ENCODE results near the gene FASTKD3. TPM values are rescaled to one million over a fixed set of nuclear protein-coding genes. Genes with fewer than 3 reads are reported as not detected.

Gene FASTKD3
- total RNA-seq, 2 experiments from 2014 or later, result 12.9 to 15.1 TPM

DNA sequence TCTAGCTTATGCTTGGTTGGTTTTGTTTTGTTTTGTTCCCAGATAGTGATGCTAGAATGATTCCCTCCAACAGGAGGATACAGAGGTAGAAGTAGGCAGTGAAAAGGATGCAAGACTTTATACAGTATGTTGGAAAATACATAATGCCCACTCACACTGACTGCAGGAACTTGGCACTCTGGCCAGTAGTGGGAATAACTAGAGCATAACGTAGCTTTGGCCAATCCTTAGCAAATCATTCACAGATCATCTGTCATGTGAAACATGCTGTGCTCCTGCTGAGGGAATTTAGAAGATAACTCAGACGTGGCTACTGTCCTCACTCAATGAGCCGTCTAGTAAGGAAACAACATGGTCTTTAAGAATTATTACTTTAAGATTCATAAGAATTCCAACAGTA lies 31.4 kb downstream of the FASTKD3 start:
- H3K9me2 ChIP-seq (ENCODE audit: insufficient read depth, low read length), result no peaks in the 10 kb centered on the region
- ChIA-PET POLR2A (interaction anchor here (0.6 kb wide), 1 partner anchor 13 kb away, joined by 5 read pairs; no protein-coding TSS in a partner anchor), CTCF (ENCODE audit: unreplicated experiment) (no interaction called here)
- H3K27ac ChIP-seq (ENCODE audit: low read depth, low read length, poor library complexity, severe bottlenecking), result no peak overlapping the region
- H3K36me3 ChIP-seq (ENCODE audit: insufficient read depth, low read length), result no peaks in the 10 kb centered on the region
- no peaks in the 10 kb centered on the region for H4K20me1 ChIP-seq (ENCODE audit: insufficient read depth, low read length)
- DNase-seq (ENCODE audit: low spot score), result no peak
- TF ChIP-seq, protein P1, sequence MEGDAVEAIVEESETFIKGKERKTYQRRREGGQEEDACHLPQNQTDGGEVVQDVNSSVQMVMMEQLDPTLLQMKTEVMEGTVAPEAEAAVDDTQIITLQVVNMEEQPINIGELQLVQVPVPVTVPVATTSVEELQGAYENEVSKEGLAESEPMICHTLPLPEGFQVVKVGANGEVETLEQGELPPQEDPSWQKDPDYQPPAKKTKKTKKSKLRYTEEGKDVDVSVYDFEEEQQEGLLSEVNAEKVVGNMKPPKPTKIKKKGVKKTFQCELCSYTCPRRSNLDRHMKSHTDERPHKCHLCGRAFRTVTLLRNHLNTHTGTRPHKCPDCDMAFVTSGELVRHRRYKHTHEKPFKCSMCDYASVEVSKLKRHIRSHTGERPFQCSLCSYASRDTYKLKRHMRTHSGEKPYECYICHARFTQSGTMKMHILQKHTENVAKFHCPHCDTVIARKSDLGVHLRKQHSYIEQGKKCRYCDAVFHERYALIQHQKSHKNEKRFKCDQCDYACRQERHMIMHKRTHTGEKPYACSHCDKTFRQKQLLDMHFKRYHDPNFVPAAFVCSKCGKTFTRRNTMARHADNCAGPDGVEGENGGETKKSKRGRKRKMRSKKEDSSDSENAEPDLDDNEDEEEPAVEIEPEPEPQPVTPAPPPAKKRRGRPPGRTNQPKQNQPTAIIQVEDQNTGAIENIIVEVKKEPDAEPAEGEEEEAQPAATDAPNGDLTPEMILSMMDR (conservative IDR thresholded peaks at IDR 0.05; ENCODE audit: low read length), result no peak
- no peak for TF ChIP-seq EZH2phosphoT487 (IDR thresholded peaks at IDR 0.05; ENCODE audit: borderline replicate concordance, low read depth, low read length)
- H3K4me3 ChIP-seq (ENCODE audit: low read depth, low read length, poor library complexity, severe bottlenecking), result no peak overlapping the region
- no peaks in the 10 kb centered on the region for H3K4me1 ChIP-seq (ENCODE audit: insufficient read depth, low read length, poor library complexity, severe bottlenecking)
- no peak overlapping the region for H3K4me2 ChIP-seq (ENCODE audit: low read length)
- H2AFZ ChIP-seq (ENCODE audit: low read length), result no peak overlapping the region
- intact Hi-C loops (cut with micrococcal nuclease; ENCODE audit: unreplicated experiment), result no loop called here
- BruUV-seq (replicated peaks), result no TSS peak
- no peaks in the 10 kb centered on the region for H3K79me2 ChIP-seq (ENCODE audit: insufficient read depth, low read depth, low read length)
- H3K9me3 ChIP-seq (ENCODE audit: low read length), result no peaks in the 10 kb centered on the region

DNA sequence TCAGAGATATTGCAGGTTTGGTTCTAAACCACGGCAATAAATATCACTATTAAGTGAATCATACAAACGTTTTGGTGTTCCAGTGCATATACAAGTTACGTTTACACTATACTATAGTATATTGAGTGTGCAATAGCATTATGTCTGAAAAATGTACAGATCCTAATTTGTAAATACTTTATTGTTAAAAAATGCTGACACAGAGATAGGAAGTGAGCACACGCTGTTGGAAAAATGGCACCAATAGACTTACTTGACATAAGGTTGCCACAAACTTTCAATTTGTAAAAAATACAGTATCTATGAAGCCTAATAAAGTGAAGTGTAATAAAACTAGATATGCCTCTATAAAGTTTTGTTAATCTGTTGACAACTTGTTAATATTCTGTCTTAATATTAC lies 33.8 kb downstream of the FASTKD3 start:
- Histone ChIP-seq H3K79me2 (ENCODE audit: insufficient read depth, low read depth, low read length) (no peaks in the 10 kb centered on the region), H4K20me1 (ENCODE audit: insufficient read depth, low read length) (no peaks in the 10 kb centered on the region), H3K36me3 (ENCODE audit: insufficient read depth, low read length) (no peaks in the 10 kb centered on the region), H3K27ac (ENCODE audit: low read depth, low read length, poor library complexity, severe bottlenecking) (no peak overlapping the region), H3K9me3 (ENCODE audit: low read length) (no peaks in the 10 kb centered on the region), H3K4me1 (ENCODE audit: insufficient read depth, low read length, poor library complexity, severe bottlenecking) (no peaks in the 10 kb centered on the region), H2AFZ (ENCODE audit: low read length) (no peak overlapping the region), H3K4me3 (ENCODE audit: low read depth, low read length, poor library complexity, severe bottlenecking) (no peak overlapping the region), H3K4me2 (ENCODE audit: low read length) (no peak overlapping the region), H3K9me2 (ENCODE audit: insufficient read depth, low read length) (no peaks in the 10 kb centered on the region)
- no peak for DNase-seq (ENCODE audit: low spot score)
- intact Hi-C loops (cut with micrococcal nuclease; ENCODE audit: unreplicated experiment), result no loop called here
- POLR2A ChIA-PET, result no interaction called here
- CTCF ChIA-PET (ENCODE audit: unreplicated experiment), result no interaction called here
- no TSS peak for BruUV-seq (replicated peaks)
- TF ChIP-seq, protein P1 (conservative IDR thresholded peaks at IDR 0.05; ENCODE audit: low read length), result no peak
- no peak for TF ChIP-seq EZH2phosphoT487 (IDR thresholded peaks at IDR 0.05; ENCODE audit: borderline replicate concordance, low read depth, low read length)

DNA sequence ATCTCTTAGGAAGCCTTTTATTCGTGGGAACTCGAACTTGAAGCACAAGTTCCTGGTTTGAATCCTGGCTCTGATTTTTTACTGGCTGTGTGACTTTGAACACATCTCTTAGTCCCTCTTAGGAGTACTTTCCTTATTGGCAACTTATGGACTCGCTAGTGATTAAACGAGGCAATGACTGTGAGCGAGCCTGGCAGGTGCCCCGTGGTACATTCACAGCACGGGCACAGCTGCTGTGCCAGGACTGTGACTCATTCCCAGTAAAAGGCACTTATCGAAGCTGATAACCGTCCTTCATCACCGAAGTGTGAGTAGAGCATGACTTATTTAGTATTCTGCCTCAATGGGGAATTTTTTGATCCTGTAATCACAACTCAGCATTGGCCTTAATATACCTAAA lies 40.6 kb downstream of the FASTKD3 start:
- no peak overlapping the region for H3K4me3 ChIP-seq (ENCODE audit: low read depth, low read length, poor library complexity, severe bottlenecking)
- no peak overlapping the region for H3K4me2 ChIP-seq (ENCODE audit: low read length)
- no peak for TF ChIP-seq EZH2phosphoT487 (IDR thresholded peaks at IDR 0.05; ENCODE audit: borderline replicate concordance, low read depth, low read length)
- TF ChIP-seq, protein P1 (conservative IDR thresholded peaks at IDR 0.05; ENCODE audit: low read length), result no peak
- CTCF ChIA-PET (ENCODE audit: unreplicated experiment), result interaction anchor here (0.6 kb wide), 1 partner anchor 12 kb away, joined by 4 read pairs; no protein-coding TSS in a partner anchor
- no peak for DNase-seq (ENCODE audit: low spot score)
- no peaks in the 10 kb centered on the region for H4K20me1 ChIP-seq (ENCODE audit: insufficient read depth, low read length)
- H2AFZ ChIP-seq (ENCODE audit: low read length), result no peak overlapping the region
- intact Hi-C loops (cut with micrococcal nuclease; ENCODE audit: unreplicated experiment), result no loop called here
- no peaks in the 10 kb centered on the region for H3K36me3 ChIP-seq (ENCODE audit: insufficient read depth, low read length)
- no peaks in the 10 kb centered on the region for H3K9me3 ChIP-seq (ENCODE audit: low read length)
- H3K79me2 ChIP-seq (ENCODE audit: insufficient read depth, low read depth, low read length), result no peaks in the 10 kb centered on the region
- no peaks in the 10 kb centered on the region for H3K9me2 ChIP-seq (ENCODE audit: insufficient read depth, low read length)
- no peaks in the 10 kb centered on the region for H3K4me1 ChIP-seq (ENCODE audit: insufficient read depth, low read length, poor library complexity, severe bottlenecking)
- no TSS peak for BruUV-seq (replicated peaks)
- H3K27ac ChIP-seq (ENCODE audit: low read depth, low read length, poor library complexity, severe bottlenecking), result no peak overlapping the region
- POLR2A ChIA-PET, result no interaction called here

Measured in OCI-LY7 (cell line).